ENCODE measurements around the gene WDR59.
A peak's percentile ranks its signal among the peaks of the same experiment; 100 is the strongest.

Gene WDR59

DNA sequence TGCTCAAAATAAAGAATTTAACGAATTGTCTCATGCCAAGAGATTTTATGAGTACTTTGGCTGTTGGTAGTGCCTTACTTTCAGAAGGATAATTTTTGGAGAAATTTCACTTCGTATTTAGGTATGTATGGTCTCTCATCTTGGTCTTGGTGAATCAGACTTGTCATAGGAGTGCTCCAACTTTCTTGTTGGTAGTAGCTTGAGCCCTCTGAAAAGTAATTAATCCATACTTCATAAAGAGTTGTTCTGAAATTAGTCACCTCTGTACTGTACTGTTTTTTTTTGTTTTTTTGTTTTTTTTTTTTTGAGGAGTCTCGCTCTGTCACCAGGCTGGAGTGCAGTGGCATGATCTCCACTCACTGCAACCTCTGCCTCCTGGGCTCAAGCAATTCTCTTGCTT lies 25.5 kb upstream of the WDR59 start:
- TF ChIP-seq CTCF (conservative IDR thresholded peaks at IDR 0.05; ENCODE audit: control insufficient read depth, insufficient read depth, low read depth, low read length), result no peak
- DNase-seq (ENCODE audit: low read depth), result no peak

GRCh38 chr16:75007443-75007842 lies 22.5 kb upstream of the WDR59 start:
- no peak for DNase-seq (ENCODE audit: low read depth)
- H3K4me3 ChIP-seq (ENCODE audit: control insufficient read depth, low read depth, low read length), result no peak overlapping the region
- no peak for TF ChIP-seq CTCF (conservative IDR thresholded peaks at IDR 0.05; ENCODE audit: control insufficient read depth, insufficient read depth, low read depth, low read length)

More for the DNA sequence above, 25.5 kb upstream of the WDR59 start:
- no peak overlapping the region for H3K4me3 ChIP-seq (ENCODE audit: control insufficient read depth, low read depth, low read length)

- H3K4me3 ChIP-seq (ENCODE audit: control insufficient read depth, low read depth, low read length), result no peak overlapping the region
- DNase-seq (ENCODE audit: low read depth), result no peak
- TF ChIP-seq CTCF (conservative IDR thresholded peaks at IDR 0.05; ENCODE audit: control insufficient read depth, insufficient read depth, low read depth, low read length), result no peak
Observed at GRCh38 chr16:75005697-75006096, 20.8 kb upstream of the WDR59 start.

- no peak overlapping the region for H3K4me3 ChIP-seq (ENCODE audit: control insufficient read depth, low read depth, low read length)
- DNase-seq (ENCODE audit: low read depth), result no peak
- TF ChIP-seq CTCF (conservative IDR thresholded peaks at IDR 0.05; ENCODE audit: control insufficient read depth, insufficient read depth, low read depth, low read length), result no peak
Observed at GRCh38 chr16:75004460-75004859, 19.5 kb upstream of the WDR59 start.

GRCh38 chr16:75003931-75004330 lies 19.0 kb upstream of the WDR59 start:
- H3K4me3 ChIP-seq (ENCODE audit: control insufficient read depth, low read depth, low read length), result no peak overlapping the region
- TF ChIP-seq CTCF (conservative IDR thresholded peaks at IDR 0.05; ENCODE audit: control insufficient read depth, insufficient read depth, low read depth, low read length), result no peak

GRCh38 chr16:75002474-75002873 lies 17.6 kb upstream of the WDR59 start:
- no peak for DNase-seq (ENCODE audit: low read depth)
- no peak for TF ChIP-seq CTCF (conservative IDR thresholded peaks at IDR 0.05; ENCODE audit: control insufficient read depth, insufficient read depth, low read depth, low read length)
- H3K4me3 ChIP-seq (ENCODE audit: control insufficient read depth, low read depth, low read length), result no peak overlapping the region

More at GRCh38 chr16:75003931-75004330, 19.0 kb upstream of the WDR59 start:
- no peak for DNase-seq (ENCODE audit: low read depth)

DNA sequence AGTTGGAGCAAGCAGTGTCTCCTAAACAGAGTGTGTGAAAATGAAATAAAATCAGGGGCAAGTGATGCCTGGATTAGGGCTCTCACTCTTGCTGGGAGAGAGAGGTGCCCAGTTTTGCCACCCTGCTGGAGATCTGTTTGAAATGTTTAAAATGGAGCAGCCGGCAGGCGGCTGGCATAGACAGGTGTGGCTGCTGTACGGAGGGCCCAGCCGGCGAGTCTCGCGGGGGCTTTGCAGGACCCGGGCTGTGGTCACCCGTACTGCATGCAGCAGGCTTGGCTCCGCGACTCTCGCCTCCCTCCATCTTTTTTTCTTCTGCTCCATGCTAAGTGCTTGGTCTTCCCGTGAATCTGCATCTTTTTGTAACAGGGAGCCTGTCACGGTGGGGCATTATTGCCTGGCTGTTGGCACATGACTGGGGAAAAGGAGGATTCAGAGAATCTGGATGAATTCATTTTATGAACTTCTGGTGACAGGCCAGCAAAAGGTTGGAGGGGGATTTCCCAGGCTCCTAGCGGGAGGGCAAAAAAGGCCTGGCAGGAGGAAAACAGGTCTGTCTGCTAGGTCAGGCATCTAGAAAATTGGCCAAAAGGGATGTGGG lies 15.7 kb upstream of the WDR59 start:
- no peak for TF ChIP-seq CTCF (conservative IDR thresholded peaks at IDR 0.05; ENCODE audit: control insufficient read depth, insufficient read depth, low read depth, low read length)
- H3K4me3 ChIP-seq (ENCODE audit: control insufficient read depth, low read depth, low read length), result peak overlapping the region; percentile 66
- DNase-seq (ENCODE audit: low read depth), result no peak
